NCI-H1105 treated with DMSO at 0.1 percent for 48 hours (cell line): ENCODE data around the gene OPCML.

Experiments used
- DNase-seq: peaks from one replicate; lab custom pipeline; 2025; lab: John Stamatoyannopoulos, UW

OPCML gene

GRCh38 chr11:133133606-133134005, 398.7 kb downstream of the OPCML start:
- no peak for DNase-seq

GRCh38 chr11:133133050-133133449, 399.3 kb downstream of the OPCML start:
- no peak for DNase-seq

- DNase-seq, result no peak
Measured at GRCh38 chr11:133127741-133128140, 404.6 kb downstream of the OPCML start.

GRCh38 chr11:133123796-133124195, 408.5 kb downstream of the OPCML start:
- no peak for DNase-seq

- DNase-seq, result no peak
Measured at GRCh38 chr11:133123366-133123765, 408.9 kb downstream of the OPCML start.

- no peak for DNase-seq
Measured at GRCh38 chr11:133122256-133122655, 410.0 kb downstream of the OPCML start.

GRCh38 chr11:133118563-133119268, 413.6 kb downstream of the OPCML start:
- DNase-seq, result no peak

- no peak for DNase-seq
Measured at GRCh38 chr11:133115099-133115498, 417.2 kb downstream of the OPCML start.

GRCh38 chr11:133107763-133108162, 424.5 kb downstream of the OPCML start:
- DNase-seq, result no peak

- DNase-seq, result no peak
Measured at GRCh38 chr11:133107136-133107535, 425.2 kb downstream of the OPCML start.

- DNase-seq, result no peak
Measured at GRCh38 chr11:133106417-133106816, 425.9 kb downstream of the OPCML start.

GRCh38 chr11:133104009-133104744, 428.1 kb downstream of the OPCML start:
- no peak for DNase-seq

GRCh38 chr11:133096981-133097380, 435.3 kb downstream of the OPCML start:
- no peak for DNase-seq

- DNase-seq, result no peak
Measured at GRCh38 chr11:133086518-133086917, 445.8 kb downstream of the OPCML start.

- DNase-seq, result peak; percentile 81
Measured at GRCh38 chr11:133082841-133083488, 449.3 kb downstream of the OPCML start.

GRCh38 chr11:133082453-133082781, 449.9 kb downstream of the OPCML start:
- no peak for DNase-seq

GRCh38 chr11:133081730-133082452, 450.4 kb downstream of the OPCML start:
- DNase-seq, result no peak

GRCh38 chr11:133081020-133081419, 451.3 kb downstream of the OPCML start:
- no peak for DNase-seq

- peak; percentile 73 for DNase-seq
Measured at GRCh38 chr11:133078591-133079404, 453.5 kb downstream of the OPCML start.

GRCh38 chr11:133078012-133078411, 454.3 kb downstream of the OPCML start:
- no peak for DNase-seq

GRCh38 chr11:133075351-133075750, 456.9 kb downstream of the OPCML start:
- DNase-seq, result no peak
